22Rv1 (cell line): Measurements from ENCODE around the gene LPIN3.

Source experiments
- H3K27ac ChIP-seq: fragments of 450-650 bp; 2 replicates; pipeline ENCODE4 v1.5.1; 2017
- ZFX ChIP-seq: fragments of 450-650 bp; IDR thresholded peaks from 2 replicates; pipeline ENCODE4 v1.6.1; 2017; ENCODE audit warnings: antibody characterized with exemption, borderline replicate concordance
- TF ChIP-seq, protein P1 (sequence below): fragments of 450-650 bp; IDR thresholded peaks from 2 replicates; pipeline ENCODE4 v1.5.1; 2017; ENCODE audit warnings: mild to moderate bottlenecking

Gene LPIN3

DNA sequence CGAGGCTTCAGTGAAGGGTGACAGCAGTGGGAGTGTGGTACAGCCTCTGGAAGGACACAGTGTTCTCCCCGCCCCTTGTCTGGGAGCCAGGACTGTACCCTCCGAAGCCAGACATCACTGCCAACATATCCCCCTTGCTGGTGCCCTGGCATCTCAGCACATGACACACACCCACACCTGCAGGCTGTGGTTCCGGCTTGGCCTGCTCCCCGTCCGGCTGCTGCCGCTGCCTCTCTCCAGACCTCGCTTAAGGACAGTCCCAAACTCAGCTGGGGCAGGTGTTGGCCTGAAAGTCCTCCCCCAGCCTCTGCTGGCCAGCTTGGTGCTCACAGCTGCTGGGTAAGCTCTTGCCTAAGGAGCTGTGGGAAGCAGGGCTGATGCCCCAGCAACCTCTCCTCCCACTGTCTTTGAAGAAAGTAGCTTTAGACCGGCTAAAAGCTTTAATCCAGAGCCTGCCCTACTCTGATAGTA is 19.0 kb downstream of the LPIN3 start:
- no peak overlapping the region for H3K27ac ChIP-seq
- TF ChIP-seq, protein P1, sequence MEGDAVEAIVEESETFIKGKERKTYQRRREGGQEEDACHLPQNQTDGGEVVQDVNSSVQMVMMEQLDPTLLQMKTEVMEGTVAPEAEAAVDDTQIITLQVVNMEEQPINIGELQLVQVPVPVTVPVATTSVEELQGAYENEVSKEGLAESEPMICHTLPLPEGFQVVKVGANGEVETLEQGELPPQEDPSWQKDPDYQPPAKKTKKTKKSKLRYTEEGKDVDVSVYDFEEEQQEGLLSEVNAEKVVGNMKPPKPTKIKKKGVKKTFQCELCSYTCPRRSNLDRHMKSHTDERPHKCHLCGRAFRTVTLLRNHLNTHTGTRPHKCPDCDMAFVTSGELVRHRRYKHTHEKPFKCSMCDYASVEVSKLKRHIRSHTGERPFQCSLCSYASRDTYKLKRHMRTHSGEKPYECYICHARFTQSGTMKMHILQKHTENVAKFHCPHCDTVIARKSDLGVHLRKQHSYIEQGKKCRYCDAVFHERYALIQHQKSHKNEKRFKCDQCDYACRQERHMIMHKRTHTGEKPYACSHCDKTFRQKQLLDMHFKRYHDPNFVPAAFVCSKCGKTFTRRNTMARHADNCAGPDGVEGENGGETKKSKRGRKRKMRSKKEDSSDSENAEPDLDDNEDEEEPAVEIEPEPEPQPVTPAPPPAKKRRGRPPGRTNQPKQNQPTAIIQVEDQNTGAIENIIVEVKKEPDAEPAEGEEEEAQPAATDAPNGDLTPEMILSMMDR = no peak
- TF ChIP-seq ZFX = no peak

DNA sequence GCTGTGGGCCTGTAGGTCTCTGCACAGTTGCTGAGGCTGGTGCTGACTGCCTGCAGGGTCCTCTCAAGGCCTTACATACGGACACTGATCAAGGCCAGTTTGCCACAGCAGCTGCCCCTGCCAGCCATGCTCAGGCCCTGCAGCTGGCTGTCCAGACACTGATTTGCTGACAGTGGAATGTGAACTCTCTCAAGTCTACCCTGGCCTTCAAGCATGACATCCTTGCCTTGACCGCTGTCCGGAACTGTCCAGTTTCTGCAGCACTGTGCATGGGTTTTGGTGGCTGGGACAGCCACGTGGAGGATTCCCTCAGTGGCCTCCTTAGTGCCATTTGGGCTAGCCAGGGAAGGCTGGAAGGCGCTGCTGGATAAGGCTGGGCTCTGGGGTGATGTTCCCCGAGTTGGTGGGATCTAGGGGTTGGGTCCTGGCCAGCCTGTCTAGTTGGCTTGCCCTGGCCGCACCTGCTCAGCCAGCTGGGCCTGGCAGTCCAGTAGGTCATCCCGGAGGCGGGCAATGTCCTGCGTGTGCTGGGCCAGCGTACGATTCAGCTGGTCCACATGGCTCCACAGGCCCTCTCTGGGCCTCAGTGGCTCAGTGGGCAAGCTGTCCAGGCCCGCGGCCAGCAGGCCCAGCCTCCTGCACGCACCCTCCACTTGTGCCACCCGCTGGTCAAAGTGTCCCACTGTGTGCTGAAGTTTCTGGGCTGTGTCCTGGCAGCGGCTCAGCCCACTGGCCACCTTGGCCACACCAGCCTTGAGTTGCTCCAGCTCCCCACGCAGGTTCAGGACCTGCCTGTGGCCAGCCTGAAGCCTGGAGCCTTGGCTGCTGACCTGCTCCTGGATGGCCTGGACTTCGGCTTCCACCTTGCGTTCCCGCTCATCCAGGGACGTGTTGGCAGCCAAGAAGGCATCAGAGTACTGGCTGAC is 20.5 kb downstream of the LPIN3 start:
- no peak overlapping the region for H3K27ac ChIP-seq
- TF ChIP-seq, protein P1 = no peak
- TF ChIP-seq ZFX = no peak

DNA sequence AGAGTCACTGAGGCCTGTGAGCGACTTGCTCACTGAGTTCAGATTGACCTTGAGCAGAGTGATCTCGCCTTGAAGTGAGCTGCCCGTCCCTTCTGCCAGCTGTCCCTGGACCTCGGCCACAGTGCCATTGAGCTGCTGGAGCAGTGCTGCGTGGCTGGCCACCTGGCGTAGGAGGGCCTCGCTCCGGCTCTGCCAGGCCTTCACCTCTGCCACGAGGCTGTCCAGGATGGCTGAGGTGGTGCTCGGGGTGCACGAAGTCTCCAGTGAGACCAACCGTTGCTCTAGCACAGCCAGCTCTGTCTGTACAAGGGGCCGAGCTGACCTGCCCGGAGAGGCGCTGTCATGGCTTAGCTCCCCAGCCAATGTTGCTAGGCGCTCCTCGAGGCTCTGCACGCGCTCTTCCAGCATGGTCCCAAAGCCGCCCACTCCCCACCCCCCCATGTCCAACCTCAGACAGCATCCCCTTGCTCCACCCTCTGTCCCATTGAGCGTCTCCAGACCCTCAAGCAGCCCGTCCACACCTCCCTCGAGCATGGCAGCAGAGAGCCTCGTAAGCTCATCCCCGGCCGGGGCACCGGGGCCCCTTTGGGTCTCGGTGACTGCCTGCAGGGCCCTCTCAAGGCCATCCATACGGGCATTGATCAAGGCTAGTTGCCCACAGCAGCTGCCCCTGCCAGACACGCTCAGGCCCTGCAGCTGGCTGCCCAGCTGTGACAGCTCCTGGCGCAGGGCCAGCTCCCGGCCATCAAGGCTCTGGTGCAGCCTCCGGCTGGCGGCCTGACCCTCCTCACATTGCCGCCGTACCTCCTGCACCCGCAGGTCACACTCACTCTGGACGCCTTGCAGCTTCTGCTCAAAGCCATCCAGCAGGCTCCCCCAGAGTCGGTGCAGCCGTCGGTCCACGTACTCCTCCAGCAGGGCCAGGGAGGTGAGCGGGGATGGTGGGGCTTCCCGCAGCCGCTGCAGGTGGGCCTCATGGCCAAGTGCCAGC is 21.4 kb downstream of the LPIN3 start:
- TF ChIP-seq, protein P1 = no peak
- TF ChIP-seq ZFX = no peak
- H3K27ac ChIP-seq = no peak overlapping the region

DNA sequence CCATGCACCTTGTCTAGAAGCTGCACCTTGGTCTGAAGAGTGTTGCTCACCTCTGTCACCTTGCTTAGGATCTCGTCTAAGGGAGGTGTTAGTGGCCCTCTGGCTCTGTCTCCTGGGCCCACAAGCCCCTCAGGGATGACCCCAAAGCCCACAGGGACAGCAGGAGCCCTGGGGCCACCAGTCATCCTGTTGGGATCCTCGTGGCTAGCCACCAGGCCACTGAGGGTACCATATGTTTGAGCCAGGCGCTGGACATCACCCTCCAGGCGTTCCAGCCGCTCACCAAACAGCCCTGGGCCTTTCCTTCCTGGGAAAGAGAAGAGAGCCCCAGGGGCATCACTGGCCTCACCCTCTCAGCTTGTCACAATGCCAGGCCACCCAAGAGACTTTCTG is 22.1 kb downstream of the LPIN3 start:
- H3K27ac ChIP-seq = no peak overlapping the region
- TF ChIP-seq ZFX = no peak
- TF ChIP-seq, protein P1 = no peak

DNA sequence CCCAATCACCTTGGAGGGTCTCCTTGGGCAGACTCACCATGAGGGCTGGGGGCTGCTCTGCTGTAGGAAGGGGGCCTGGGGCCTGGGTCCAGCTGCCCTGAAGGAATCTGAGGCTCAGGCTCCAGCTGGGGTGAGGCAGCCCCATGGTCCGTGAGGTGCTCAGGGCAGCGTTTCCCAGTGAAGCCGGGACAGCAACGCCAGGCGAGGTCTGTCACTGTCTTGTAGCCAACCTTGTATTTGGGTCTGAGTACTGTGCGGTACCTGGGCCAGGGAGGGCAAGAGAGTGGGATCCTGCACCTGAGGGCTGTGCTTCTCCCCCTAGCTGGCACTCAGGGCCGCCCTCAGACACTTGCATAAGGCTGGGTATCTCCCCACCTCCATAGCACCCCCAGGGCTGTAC is 23.0 kb downstream of the LPIN3 start:
- H3K27ac ChIP-seq = no peak overlapping the region
- TF ChIP-seq ZFX = no peak
- TF ChIP-seq, protein P1 = no peak

DNA sequence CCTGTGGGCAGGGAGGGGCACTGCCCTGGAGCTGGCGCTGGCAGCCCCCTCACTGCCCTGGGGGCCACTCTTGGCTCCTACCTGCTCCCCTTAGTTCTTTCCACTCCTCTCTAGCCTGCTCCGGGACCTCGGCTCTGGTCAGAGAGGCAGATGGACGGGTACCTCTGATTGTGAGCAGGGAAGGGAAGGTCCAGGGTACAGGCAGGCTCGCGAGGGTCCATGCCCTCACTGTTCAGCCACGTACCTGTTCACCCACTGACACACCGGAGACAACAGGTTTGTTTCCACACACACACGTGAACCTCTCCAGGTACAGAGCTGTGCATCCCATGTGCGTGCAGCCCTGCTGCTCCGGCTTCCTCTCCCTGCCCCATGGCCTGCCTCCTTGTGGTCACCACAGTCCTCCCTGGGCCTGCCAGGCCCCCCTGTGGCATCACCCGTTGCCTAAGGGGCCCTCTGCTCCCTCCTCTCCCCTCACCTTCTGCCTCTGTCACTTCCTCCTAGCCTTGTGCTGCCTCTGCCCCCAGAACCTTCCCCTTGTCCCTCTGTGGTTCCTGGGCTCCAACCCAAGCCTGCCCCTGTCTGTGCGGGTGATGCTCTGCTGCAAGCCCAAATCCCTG is 23.7 kb downstream of the LPIN3 start:
- no peak overlapping the region for H3K27ac ChIP-seq
- no peak for TF ChIP-seq ZFX
- TF ChIP-seq, protein P1 = no peak
